Measurements from ENCODE around the gene NUP107.
A peak's percentile ranks its signal among the peaks of the same experiment; 100 is the strongest.

NUP107 gene

DNA sequence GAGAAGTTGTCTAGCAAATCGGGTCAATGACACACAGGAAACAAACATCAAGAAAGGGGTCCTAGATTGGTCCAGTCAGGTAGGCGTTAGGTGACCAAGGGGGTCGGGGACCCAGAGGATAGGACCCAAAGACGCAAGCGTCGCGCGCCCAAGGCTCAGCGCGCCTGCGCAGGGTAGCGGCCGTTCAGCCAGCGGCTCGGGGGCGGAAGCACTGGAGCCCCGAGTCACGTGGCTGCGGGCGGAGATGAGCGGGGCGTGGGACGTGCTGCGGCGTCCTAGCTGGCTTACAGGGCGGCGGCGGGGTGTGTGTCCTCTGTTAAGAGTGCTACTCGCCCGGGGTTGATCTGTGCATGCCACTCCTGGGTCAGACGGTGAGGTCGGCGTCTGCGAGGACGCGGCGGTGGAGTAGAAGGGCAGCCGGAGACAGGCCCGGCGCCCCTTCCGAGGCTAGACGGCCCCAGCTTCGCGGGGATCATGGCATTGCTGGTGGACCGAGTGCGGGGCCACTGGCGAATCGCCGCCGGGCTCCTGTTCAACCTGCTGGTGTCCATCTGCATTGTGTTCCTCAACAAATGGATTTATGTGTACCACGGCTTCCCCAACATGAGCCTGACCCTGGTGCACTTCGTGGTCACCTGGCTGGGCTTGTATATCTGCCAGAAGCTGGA, 59.3 kb downstream of the NUP107 start, which contains the start of gene SLC35E3:
Gene SLC35E3 (plus strand): TSS at position 273 of the 668 bp plus-strand sequence. CDS start 202 bp downstream, at position 475.
- Histone ChIP-seq H3K9me3 (ENCODE audit: severe bottlenecking) (no peaks in the 10 kb centered on the region), H3K27ac (ENCODE audit: poor library complexity, severe bottlenecking) (peak within 1 kb of the TSS; percentile 50), H3K27me3 (ENCODE audit: insufficient read depth, poor library complexity, severe bottlenecking) (no peaks in the 10 kb centered on the region), H3K4me1 (ENCODE audit: insufficient read depth, poor library complexity, severe bottlenecking) (peaks cover 18% of the 10 kb centered on the region), H3K36me3 (ENCODE audit: low read depth) (peaks cover 52% of the 10 kb centered on the region), H3K4me3 (ENCODE audit: severe bottlenecking) (peak within 1 kb of the TSS; percentile 88)
- DNase-seq (ENCODE audit: low spot score) (peak; percentile 93), ATAC-seq (ENCODE audit: low read depth) (peak; percentile 95)
- TF ChIP-seq, protein P1, sequence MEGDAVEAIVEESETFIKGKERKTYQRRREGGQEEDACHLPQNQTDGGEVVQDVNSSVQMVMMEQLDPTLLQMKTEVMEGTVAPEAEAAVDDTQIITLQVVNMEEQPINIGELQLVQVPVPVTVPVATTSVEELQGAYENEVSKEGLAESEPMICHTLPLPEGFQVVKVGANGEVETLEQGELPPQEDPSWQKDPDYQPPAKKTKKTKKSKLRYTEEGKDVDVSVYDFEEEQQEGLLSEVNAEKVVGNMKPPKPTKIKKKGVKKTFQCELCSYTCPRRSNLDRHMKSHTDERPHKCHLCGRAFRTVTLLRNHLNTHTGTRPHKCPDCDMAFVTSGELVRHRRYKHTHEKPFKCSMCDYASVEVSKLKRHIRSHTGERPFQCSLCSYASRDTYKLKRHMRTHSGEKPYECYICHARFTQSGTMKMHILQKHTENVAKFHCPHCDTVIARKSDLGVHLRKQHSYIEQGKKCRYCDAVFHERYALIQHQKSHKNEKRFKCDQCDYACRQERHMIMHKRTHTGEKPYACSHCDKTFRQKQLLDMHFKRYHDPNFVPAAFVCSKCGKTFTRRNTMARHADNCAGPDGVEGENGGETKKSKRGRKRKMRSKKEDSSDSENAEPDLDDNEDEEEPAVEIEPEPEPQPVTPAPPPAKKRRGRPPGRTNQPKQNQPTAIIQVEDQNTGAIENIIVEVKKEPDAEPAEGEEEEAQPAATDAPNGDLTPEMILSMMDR (IDR thresholded peaks at IDR 0.05; ENCODE audit: poor library complexity, severe bottlenecking) = no peak

GRCh38 chr12:68746572-68747180, 59.9 kb downstream of the NUP107 start:
- Histone ChIP-seq H3K27me3 (ENCODE audit: insufficient read depth, poor library complexity, severe bottlenecking) (no peaks in the 10 kb centered on the region), H3K9me3 (ENCODE audit: severe bottlenecking) (no peaks in the 10 kb centered on the region), H3K4me1 (ENCODE audit: insufficient read depth, poor library complexity, severe bottlenecking) (peaks cover 18% of the 10 kb centered on the region), H3K36me3 (ENCODE audit: low read depth) (peaks cover 50% of the 10 kb centered on the region), H3K27ac (ENCODE audit: poor library complexity, severe bottlenecking) (peak overlapping the region; percentile 50), H3K4me3 (ENCODE audit: severe bottlenecking) (peak overlapping the region; percentile 88)
- ATAC-seq (ENCODE audit: low read depth) (peak; percentile 55), DNase-seq (ENCODE audit: low spot score) (no peak)
- TF ChIP-seq, protein P1 (IDR thresholded peaks at IDR 0.05; ENCODE audit: poor library complexity, severe bottlenecking) = no peak

GRCh38 chr12:68749443-68749842, 62.7 kb downstream of the NUP107 start:
- peaks cover 48% of the 10 kb centered on the region for H3K36me3 ChIP-seq (ENCODE audit: low read depth)
- no peak overlapping the region for H3K4me3 ChIP-seq (ENCODE audit: severe bottlenecking)
- H3K27me3 ChIP-seq (ENCODE audit: insufficient read depth, poor library complexity, severe bottlenecking) = no peaks in the 10 kb centered on the region
- ATAC-seq (ENCODE audit: low read depth) (no peak), DNase-seq (ENCODE audit: low spot score) (no peak)
- TF ChIP-seq, protein P1 (IDR thresholded peaks at IDR 0.05; ENCODE audit: poor library complexity, severe bottlenecking) = no peak
- peaks cover 18% of the 10 kb centered on the region for H3K4me1 ChIP-seq (ENCODE audit: insufficient read depth, poor library complexity, severe bottlenecking)
- H3K27ac ChIP-seq (ENCODE audit: poor library complexity, severe bottlenecking) = no peak overlapping the region
- H3K9me3 ChIP-seq (ENCODE audit: severe bottlenecking) = no peaks in the 10 kb centered on the region

GRCh38 chr12:68749861-68750260, 63.1 kb downstream of the NUP107 start:
- Histone ChIP-seq H3K4me3 (ENCODE audit: severe bottlenecking) (no peak overlapping the region), H3K27ac (ENCODE audit: poor library complexity, severe bottlenecking) (no peak overlapping the region), H3K9me3 (ENCODE audit: severe bottlenecking) (no peaks in the 10 kb centered on the region), H3K4me1 (ENCODE audit: insufficient read depth, poor library complexity, severe bottlenecking) (peaks cover 18% of the 10 kb centered on the region), H3K27me3 (ENCODE audit: insufficient read depth, poor library complexity, severe bottlenecking) (no peaks in the 10 kb centered on the region), H3K36me3 (ENCODE audit: low read depth) (peaks cover 52% of the 10 kb centered on the region)
- TF ChIP-seq, protein P1 (IDR thresholded peaks at IDR 0.05; ENCODE audit: poor library complexity, severe bottlenecking) = no peak
- ATAC-seq (ENCODE audit: low read depth) (no peak), DNase-seq (ENCODE audit: low spot score) (no peak)

- ATAC-seq (ENCODE audit: low read depth) = no peak
- TF ChIP-seq, protein P1 (IDR thresholded peaks at IDR 0.05; ENCODE audit: poor library complexity, severe bottlenecking) = no peak
- H3K4me3 ChIP-seq (ENCODE audit: severe bottlenecking) = no peak overlapping the region
Measured at GRCh38 chr12:68750506-68750905, 63.7 kb downstream of the NUP107 start.

More at GRCh38 chr12:68750506-68750905, 63.7 kb downstream of the NUP107 start:
- no peaks in the 10 kb centered on the region for H3K27me3 ChIP-seq (ENCODE audit: insufficient read depth, poor library complexity, severe bottlenecking)
- no peak overlapping the region for H3K27ac ChIP-seq (ENCODE audit: poor library complexity, severe bottlenecking)
- no peak for DNase-seq (ENCODE audit: low spot score)
- peaks cover 17% of the 10 kb centered on the region for H3K4me1 ChIP-seq (ENCODE audit: insufficient read depth, poor library complexity, severe bottlenecking)
- peaks cover 59% of the 10 kb centered on the region for H3K36me3 ChIP-seq (ENCODE audit: low read depth)
- H3K9me3 ChIP-seq (ENCODE audit: severe bottlenecking) = no peaks in the 10 kb centered on the region
